ENCODE data around the gene FBXO31. TPM values are rescaled to one million over a fixed set of nuclear protein-coding genes. Genes with fewer than 3 reads are reported as not detected.

The FBXO31 gene
- total RNA-seq, 1 experiment from 2014 or later: 53.9 TPM

DNA sequence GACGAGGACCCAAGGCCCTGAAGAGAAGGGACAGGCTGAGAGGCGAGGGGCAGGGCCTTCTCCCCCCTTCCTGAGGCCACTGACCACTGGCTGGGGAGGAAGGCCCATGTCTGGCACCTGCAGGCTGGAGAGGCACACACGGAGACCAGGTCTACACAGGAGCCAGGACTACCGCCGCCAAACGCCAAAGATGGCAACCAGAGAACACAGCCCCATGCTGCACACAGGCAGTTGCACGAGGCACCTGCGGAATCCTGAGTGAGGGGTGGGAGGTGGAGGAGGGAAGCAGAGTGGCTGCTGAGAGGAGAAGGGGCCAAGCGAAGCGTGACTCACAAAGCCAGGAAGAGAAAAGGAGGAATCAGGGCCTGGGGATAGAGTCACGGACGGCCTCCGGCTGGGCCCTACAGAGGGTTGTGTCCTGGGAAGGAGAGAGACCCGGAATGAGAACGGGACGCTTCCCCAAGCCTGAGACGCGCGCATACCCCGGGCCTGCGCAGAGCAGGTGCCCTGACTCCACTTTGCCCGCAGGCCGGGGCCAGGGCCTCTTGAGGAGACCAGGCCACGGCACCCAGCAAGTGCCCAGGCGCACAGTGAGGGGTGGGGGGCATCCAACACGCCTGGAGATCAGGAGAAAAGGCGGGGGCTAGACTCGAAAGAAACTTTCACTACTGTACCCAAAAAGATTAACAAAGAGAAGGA, 37.7 kb downstream of the FBXO31 start:
- Mint-ChIP-seq H3K4me1 (ENCODE audit: insufficient read depth, unreplicated experiment) (no peaks in the 10 kb centered on the region), H3K27ac (ENCODE audit: low read depth, unreplicated experiment) (no peak overlapping the region), H3K4me3 (ENCODE audit: unreplicated experiment) (no peak overlapping the region), H3K9me3 (ENCODE audit: unreplicated experiment) (no peaks in the 10 kb centered on the region), H3K36me3 (ENCODE audit: insufficient read depth, unreplicated experiment) (peaks cover 76% of the 10 kb centered on the region), H3K27me3 (ENCODE audit: insufficient read depth, unreplicated experiment) (no peaks in the 10 kb centered on the region)
- no peak for TF ChIP-seq CTCF (IDR thresholded peaks at IDR 0.05; ENCODE audit: unreplicated experiment)
- intact Hi-C loops (cut with micrococcal nuclease): no loop called here
- POLR2A ChIA-PET: interaction anchor here (0.7 kb wide), 1 partner anchor 41 kb away, joined by 3 read pairs; no protein-coding TSS in a partner anchor
- CTCF ChIA-PET: no interaction called here
- no TSS peak for BruUV-seq (replicated peaks)
- DNase-seq (ENCODE audit: unreplicated experiment): no peak

GRCh38 chr16:87344931-87345631, 38.5 kb downstream of the FBXO31 start:
- intact Hi-C loops (cut with micrococcal nuclease): no loop called here
- POLR2A ChIA-PET: interaction anchor here (0.7 kb wide), 1 partner anchor 42 kb away, joined by 3 read pairs; no protein-coding TSS in a partner anchor
- H3K9me3 Mint-ChIP-seq (ENCODE audit: unreplicated experiment): no peaks in the 10 kb centered on the region

DNA sequence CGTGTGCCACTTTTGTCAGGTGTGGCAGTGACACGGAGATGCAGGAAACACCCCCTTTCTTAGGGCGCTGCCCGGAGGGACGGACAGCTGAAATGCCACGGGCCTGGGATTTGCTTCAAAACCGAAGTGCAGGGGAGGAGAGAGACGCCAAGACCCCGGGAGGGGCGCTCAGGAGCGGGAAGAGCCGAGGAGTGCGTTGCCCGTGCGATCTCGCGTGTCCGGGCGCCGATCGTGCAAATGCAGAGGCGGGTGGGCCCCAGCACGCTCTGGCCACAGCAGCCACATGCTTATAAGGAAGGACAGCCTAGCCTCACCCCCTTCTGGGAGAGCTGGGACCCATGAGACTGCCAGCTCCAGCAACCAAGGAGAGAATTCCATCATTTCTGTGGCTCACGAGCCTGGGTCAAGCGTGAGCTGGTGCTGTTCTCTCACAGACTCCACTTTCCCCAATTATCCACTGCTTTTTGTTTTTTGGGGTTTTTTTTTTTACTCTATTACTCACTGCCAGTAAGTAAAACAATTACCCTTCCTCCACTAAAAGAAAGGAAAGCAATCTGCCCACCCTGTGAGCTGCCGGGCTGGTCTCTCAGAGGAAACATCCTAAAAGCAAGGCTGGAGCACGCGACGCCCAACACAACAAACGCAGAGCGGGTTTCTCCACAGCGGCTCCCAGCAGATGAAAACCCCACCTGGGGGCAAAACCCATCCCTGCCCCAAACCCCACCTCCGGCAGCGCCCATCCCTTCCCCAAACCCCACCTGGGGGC, 39.2 kb downstream of the FBXO31 start:
- POLR2A ChIA-PET: no interaction called here
- H3K4me1 Mint-ChIP-seq (ENCODE audit: insufficient read depth, unreplicated experiment): no peaks in the 10 kb centered on the region
- no TSS peak for BruUV-seq (replicated peaks)
- no peaks in the 10 kb centered on the region for H3K27me3 Mint-ChIP-seq (ENCODE audit: insufficient read depth, unreplicated experiment)
- intact Hi-C loops (cut with micrococcal nuclease): no loop called here
- DNase-seq (ENCODE audit: unreplicated experiment): no peak
- TF ChIP-seq CTCF (IDR thresholded peaks at IDR 0.05; ENCODE audit: unreplicated experiment): no peak
- peaks cover 81% of the 10 kb centered on the region for H3K36me3 Mint-ChIP-seq (ENCODE audit: insufficient read depth, unreplicated experiment)
- CTCF ChIA-PET: no interaction called here
- no peak overlapping the region for H3K4me3 Mint-ChIP-seq (ENCODE audit: unreplicated experiment)
- H3K9me3 Mint-ChIP-seq (ENCODE audit: unreplicated experiment): no peaks in the 10 kb centered on the region
- H3K27ac Mint-ChIP-seq (ENCODE audit: low read depth, unreplicated experiment): no peak overlapping the region

More at GRCh38 chr16:87344931-87345631, 38.5 kb downstream of the FBXO31 start:
- H3K4me3 Mint-ChIP-seq (ENCODE audit: unreplicated experiment): no peak overlapping the region
- no peak for DNase-seq (ENCODE audit: unreplicated experiment)
- H3K4me1 Mint-ChIP-seq (ENCODE audit: insufficient read depth, unreplicated experiment): no peaks in the 10 kb centered on the region
- BruUV-seq (replicated peaks): no TSS peak
- no peak for TF ChIP-seq CTCF (IDR thresholded peaks at IDR 0.05; ENCODE audit: unreplicated experiment)
- CTCF ChIA-PET: no interaction called here
- H3K36me3 Mint-ChIP-seq (ENCODE audit: insufficient read depth, unreplicated experiment): peaks cover 83% of the 10 kb centered on the region
- H3K27ac Mint-ChIP-seq (ENCODE audit: low read depth, unreplicated experiment): no peak overlapping the region
- no peaks in the 10 kb centered on the region for H3K27me3 Mint-ChIP-seq (ENCODE audit: insufficient read depth, unreplicated experiment)

GRCh38 chr16:87343753-87344050, 39.9 kb downstream of the FBXO31 start:
- TF ChIP-seq CTCF (IDR thresholded peaks at IDR 0.05; ENCODE audit: unreplicated experiment): no peak
- H3K27ac Mint-ChIP-seq (ENCODE audit: low read depth, unreplicated experiment): no peak overlapping the region
- CTCF ChIA-PET: no interaction called here
- no peaks in the 10 kb centered on the region for H3K9me3 Mint-ChIP-seq (ENCODE audit: unreplicated experiment)
- no peak overlapping the region for H3K4me3 Mint-ChIP-seq (ENCODE audit: unreplicated experiment)
- no peak for DNase-seq (ENCODE audit: unreplicated experiment)
- no peaks in the 10 kb centered on the region for H3K4me1 Mint-ChIP-seq (ENCODE audit: insufficient read depth, unreplicated experiment)
- peaks cover 79% of the 10 kb centered on the region for H3K36me3 Mint-ChIP-seq (ENCODE audit: insufficient read depth, unreplicated experiment)
- no TSS peak for BruUV-seq (replicated peaks)
- H3K27me3 Mint-ChIP-seq (ENCODE audit: insufficient read depth, unreplicated experiment): no peaks in the 10 kb centered on the region
- POLR2A ChIA-PET: no interaction called here
- intact Hi-C loops (cut with micrococcal nuclease): no loop called here
